Lung (tissue), 12 donors: ENCODE measurements around the gene SPEM1. TPM values are rescaled to one million over a fixed set of nuclear protein-coding genes. Genes with fewer than 3 reads are reported as not detected.
A peak's percentile ranks its signal among the peaks of the same experiment; 100 is the strongest.

Experiments
- ATAC-seq: fragments of 200-7000 bp; cut with Tn5 transposase; one replicate; pipeline ENCODE4 v1.9.1; 2020; ENCODE audit warnings: moderate number of reproducible peaks; ENCODE audit not compliant: insufficient read depth, low FRiP score
- DNase-seq, 3 donors: peaks; one replicate each; pipeline ENCODE4 v3.0.0-alpha.2; 2013 to 2017
- H3K27ac ChIP-seq, 2 donors: one replicate each; pipeline ENCODE4 v1.5.1; 2013; ENCODE audit warnings: mild to moderate bottlenecking in 2 of 2, moderate library complexity in 2 of 2, control low read depth in 1 of 2, inconsistent platforms in 1 of 2, low read depth in 1 of 2, low read length in 1 of 2
- H3K27me3 ChIP-seq, 3 donors: one replicate each; pipeline ENCODE4 v1.5.1; 2013; ENCODE audit warnings: low read length in 2 of 3; ENCODE audit not compliant: control insufficient read depth in 3 of 3, insufficient read depth in 3 of 3
- H3K36me3 ChIP-seq, 4 donors: one replicate each; pipeline ENCODE4 v1.5.1; 2013; ENCODE audit warnings: low read length in 4 of 4, mild to moderate bottlenecking in 1 of 4, moderate library complexity in 1 of 4; ENCODE audit not compliant: control insufficient read depth in 4 of 4, insufficient read depth in 4 of 4
- H3K4me1 ChIP-seq, 5 donors: one replicate each; pipeline ENCODE4 v1.5.1; 2013; ENCODE audit warnings: low read length in 5 of 5, mild to moderate bottlenecking in 2 of 5, moderate library complexity in 1 of 5; ENCODE audit not compliant: control insufficient read depth in 5 of 5, insufficient read depth in 5 of 5
- H3K4me3 ChIP-seq: one replicate; pipeline ENCODE4 v1.5.1; 2013; ENCODE audit warnings: mild to moderate bottlenecking, control low read depth, moderate library complexity
- H3K9ac ChIP-seq, 2 donors: one replicate each; pipeline ENCODE4 v1.5.1; 2013; ENCODE audit warnings: low read length in 2 of 2, control low read depth in 1 of 2; ENCODE audit not compliant: insufficient read depth in 1 of 2
- H3K9me3 ChIP-seq, 4 donors: one replicate each; pipeline ENCODE4 v1.5.1; 2013; ENCODE audit warnings: low read length in 3 of 4, mild to moderate bottlenecking in 1 of 4, moderate library complexity in 1 of 4; ENCODE audit not compliant: control insufficient read depth in 4 of 4, insufficient read depth in 3 of 4
- CTCF ChIP-seq: IDR thresholded peaks from 2 replicates; pipeline ENCODE4 v1.5.1; 2012; ENCODE audit warnings: mild to moderate bottlenecking; ENCODE audit errors: control extremely low read depth, extremely low read depth
- WGBS, 2 donors: extraction: QIAGEN DNeasy Blood & Tissue Kit; methylation state at CpG; one replicate each; pipeline ENCODE4 v1.1.7; 2013; 5-methylcytosine and 5-hydroxymethylcytosine counted together
- polyA plus RNA-seq, 2 donors: library from polyadenylated mRNA; stranded (reverse); fragments of 200-250 nt; gene quantifications; one replicate each; pipeline ENCODE4 v1.2.1, GENCODE V29; 2013
- total RNA-seq, 2 donors: library from RNA; depleted of rRNA in 1 of 2; stranded (reverse); fragments of >200 nt in 1 of 2; gene quantifications; one replicate each; pipeline ENCODE4 v1.2.1, GENCODE V29; 2014 to 2021
- donor health status: control.
- donor health status: control.
- donor health status: Bipolar disorder and iron deficiency.
- donor health status: healthy.
- donor health status: DM: yes; HTN: yes; CAD: no.

SPEM1 gene
- total and polyA plus RNA-seq, 4 donors: not detected

GRCh38 chr17:7464081-7464480, 44.0 kb downstream of the SPEM1 start:
- no peak overlapping the region for H3K27ac ChIP-seq

GRCh38 chr17:7465597-7466275, 45.6 kb downstream of the SPEM1 start:
- TF ChIP-seq CTCF: no peak
- peak overlapping the region in 1 of 2 donors; percentile 59 for H3K27ac ChIP-seq
- no peak overlapping the region for H3K4me3 ChIP-seq
- no peaks in the 10 kb centered on the region for H3K27me3 ChIP-seq
- peaks cover 2 to 40% (median 15%) of the 10 kb centered on the region in 4 donors for H3K36me3 ChIP-seq
- DNase-seq (peak in 2 of 3 donors; percentile 54 to 57), ATAC-seq (no peak)
- no peaks in the 10 kb centered on the region for H3K9me3 ChIP-seq
- no peak overlapping the region for H3K9ac ChIP-seq
- H3K4me1 ChIP-seq: peaks cover 0 to 13% (median 4%) of the 10 kb centered on the region in 5 donors
- 76 to 85% methylated on average over 33 of the region's 33 CpGs for WGBS, 2 donors

More at GRCh38 chr17:7464081-7464480, 44.0 kb downstream of the SPEM1 start:
- WGBS, 2 donors: 90% methylated on average over 9 of the region's 9 CpGs
- TF ChIP-seq CTCF: no peak
- H3K4me1 ChIP-seq: peaks cover 0 to 11% (median 4%) of the 10 kb centered on the region in 5 donors
- H3K9me3 ChIP-seq: no peaks in the 10 kb centered on the region
- H3K9ac ChIP-seq: no peak overlapping the region
- no peak overlapping the region for H3K4me3 ChIP-seq
- H3K27me3 ChIP-seq: no peaks in the 10 kb centered on the region
- H3K36me3 ChIP-seq: peaks cover 2 to 40% (median 15%) of the 10 kb centered on the region in 4 donors
- DNase-seq (no peak), ATAC-seq (no peak)

DNA sequence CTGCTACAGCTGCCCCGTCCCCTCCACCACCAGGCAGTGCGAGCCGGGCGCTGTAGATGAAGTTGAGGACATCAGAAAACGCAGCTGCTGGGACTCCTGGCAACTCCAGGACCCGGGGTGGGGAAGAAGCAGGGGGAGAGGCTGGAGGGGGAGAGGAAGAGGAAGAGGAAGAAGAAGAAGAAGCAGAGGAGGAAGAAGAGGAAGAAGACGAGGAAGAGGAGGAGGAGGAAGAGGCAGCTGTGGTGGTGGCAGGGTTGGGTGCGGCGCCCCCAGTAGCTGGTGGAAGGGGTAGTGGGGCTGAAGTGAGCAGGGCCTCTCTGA, 46.2 kb downstream of the SPEM1 start:
- H3K4me3 ChIP-seq: no peak overlapping the region
- H3K9me3 ChIP-seq: no peaks in the 10 kb centered on the region
- H3K36me3 ChIP-seq: peaks cover 0 to 40% (median 15%) of the 10 kb centered on the region in 4 donors
- peak overlapping the region; percentile 59 to 82 for H3K27ac ChIP-seq
- TF ChIP-seq CTCF: no peak
- no peak for DNase-seq
- H3K9ac ChIP-seq: no peak overlapping the region
- peaks cover 0 to 13% (median 4%) of the 10 kb centered on the region in 5 donors for H3K4me1 ChIP-seq
- ATAC-seq: no peak
- H3K27me3 ChIP-seq: no peaks in the 10 kb centered on the region
- 58 to 76% methylated on average over 9 of the region's 9 CpGs for WGBS, 2 donors
